Measurements from ENCODE around the gene PARVB.

PARVB gene

DNA sequence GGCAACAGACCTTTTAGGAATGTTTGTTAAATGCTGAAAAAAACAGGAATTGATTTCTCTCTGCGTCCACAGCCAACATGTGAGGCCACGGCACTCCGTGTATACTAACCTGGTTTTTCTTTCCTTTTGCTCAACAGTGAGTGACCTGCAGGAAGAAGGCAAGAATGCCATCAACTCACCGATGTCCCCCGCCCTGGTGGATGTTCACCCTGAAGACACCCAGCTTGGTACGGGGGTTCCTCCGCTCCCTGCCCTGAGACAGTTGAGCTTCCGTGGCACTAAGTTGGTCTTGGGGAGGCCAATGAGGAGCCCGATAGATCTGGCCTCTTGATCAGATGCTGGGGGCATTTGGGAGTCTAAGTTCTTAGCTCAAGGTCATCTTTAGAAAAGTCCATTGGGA is 69.7 kb downstream of the PARVB start:
- Histone ChIP-seq H3K27me3 (ENCODE audit: control insufficient read depth in 2 of 2, insufficient read depth in 2 of 2, low read length in 2 of 2) (no peaks in the 10 kb centered on the region), H3K36me3 (ENCODE audit: control insufficient read depth in 2 of 2, insufficient read depth in 2 of 2, low read length in 2 of 2) (peaks cover 0 to 2% of the 10 kb centered on the region in 2 donors), H3K4me1 (ENCODE audit: control insufficient read depth in 2 of 2, insufficient read depth in 2 of 2, low read length in 2 of 2) (no peaks in the 10 kb centered on the region)

DNA sequence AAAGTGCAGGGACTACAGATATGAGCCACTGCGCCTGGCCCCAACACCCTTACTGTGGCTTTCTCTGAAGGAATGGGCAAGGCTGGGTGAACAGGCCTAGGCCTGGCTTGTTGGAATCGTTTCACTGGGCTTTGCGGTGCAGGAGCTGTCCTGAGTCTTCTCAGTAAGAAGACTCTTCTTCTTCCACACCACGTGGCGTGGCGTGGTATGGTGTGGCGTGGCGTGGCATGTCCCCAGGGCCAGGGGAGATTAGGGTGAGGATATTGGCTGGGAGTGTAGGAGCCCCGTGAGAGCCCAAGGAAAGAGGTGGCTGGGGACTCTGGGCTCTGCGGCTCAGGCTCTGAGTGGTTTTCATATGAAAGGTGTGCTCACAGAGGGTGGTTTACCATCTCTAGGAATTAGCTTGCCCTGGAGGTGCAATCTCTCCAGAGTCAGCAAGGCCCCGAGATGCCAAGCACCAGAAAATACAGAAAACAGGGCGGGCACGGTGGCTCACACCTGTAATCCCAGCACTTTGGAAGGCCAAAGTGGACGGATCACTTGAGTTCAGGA is 70.7 kb downstream of the PARVB start:
- Histone ChIP-seq H3K9ac (ENCODE audit: low read depth in 1 of 2, low read length in 2 of 2) (no peak overlapping the region), H3K36me3 (ENCODE audit: control insufficient read depth in 2 of 2, insufficient read depth in 2 of 2, low read length in 2 of 2) (peaks cover 0 to 2% of the 10 kb centered on the region in 2 donors), H3K4me3 (ENCODE audit: low read length in 2 of 2) (no peak overlapping the region), H3K27me3 (ENCODE audit: control insufficient read depth in 2 of 2, insufficient read depth in 2 of 2, low read length in 2 of 2) (no peaks in the 10 kb centered on the region), H3K4me1 (ENCODE audit: control insufficient read depth in 2 of 2, insufficient read depth in 2 of 2, low read length in 2 of 2) (no peaks in the 10 kb centered on the region), H3K27ac (ENCODE audit: low read depth in 2 of 2, low read length in 2 of 2) (no peak overlapping the region), H3K9me3 (ENCODE audit: control insufficient read depth in 2 of 2, low read length in 2 of 2) (no peaks in the 10 kb centered on the region)

More for the DNA sequence above, 69.7 kb downstream of the PARVB start:
- Histone ChIP-seq H3K4me3 (ENCODE audit: low read length in 2 of 2) (no peak overlapping the region), H3K9me3 (ENCODE audit: control insufficient read depth in 2 of 2, low read length in 2 of 2) (no peaks in the 10 kb centered on the region), H3K27ac (ENCODE audit: low read depth in 2 of 2, low read length in 2 of 2) (no peak overlapping the region), H3K9ac (ENCODE audit: low read depth in 1 of 2, low read length in 2 of 2) (no peak overlapping the region)

- H3K4me3 ChIP-seq (ENCODE audit: low read length in 2 of 2) = no peak overlapping the region
These were observed 72.6 kb downstream of the PARVB start for GRCh38 chr22:44096736-44097135.

GRCh38 chr22:44097263-44098020 is 73.3 kb downstream of the PARVB start:
- H3K4me3 ChIP-seq (ENCODE audit: low read length in 2 of 2) = no peak overlapping the region
- peaks cover 0 to 2% of the 10 kb centered on the region in 2 donors for H3K36me3 ChIP-seq (ENCODE audit: control insufficient read depth in 2 of 2, insufficient read depth in 2 of 2, low read length in 2 of 2)
- no peak overlapping the region for H3K9ac ChIP-seq (ENCODE audit: low read depth in 1 of 2, low read length in 2 of 2)
- H3K4me1 ChIP-seq (ENCODE audit: control insufficient read depth in 2 of 2, insufficient read depth in 2 of 2, low read length in 2 of 2) = no peaks in the 10 kb centered on the region
- no peak overlapping the region for H3K27ac ChIP-seq (ENCODE audit: low read depth in 2 of 2, low read length in 2 of 2)
- H3K27me3 ChIP-seq (ENCODE audit: control insufficient read depth in 2 of 2, insufficient read depth in 2 of 2, low read length in 2 of 2) = no peaks in the 10 kb centered on the region
- H3K9me3 ChIP-seq (ENCODE audit: control insufficient read depth in 2 of 2, low read length in 2 of 2) = no peaks in the 10 kb centered on the region

More at GRCh38 chr22:44096736-44097135, 72.6 kb downstream of the PARVB start:
- Histone ChIP-seq H3K27me3 (ENCODE audit: control insufficient read depth in 2 of 2, insufficient read depth in 2 of 2, low read length in 2 of 2) (no peaks in the 10 kb centered on the region), H3K9ac (ENCODE audit: low read depth in 1 of 2, low read length in 2 of 2) (no peak overlapping the region), H3K27ac (ENCODE audit: low read depth in 2 of 2, low read length in 2 of 2) (no peak overlapping the region), H3K36me3 (ENCODE audit: control insufficient read depth in 2 of 2, insufficient read depth in 2 of 2, low read length in 2 of 2) (peaks cover 0 to 2% of the 10 kb centered on the region in 2 donors), H3K4me1 (ENCODE audit: control insufficient read depth in 2 of 2, insufficient read depth in 2 of 2, low read length in 2 of 2) (no peaks in the 10 kb centered on the region), H3K9me3 (ENCODE audit: control insufficient read depth in 2 of 2, low read length in 2 of 2) (no peaks in the 10 kb centered on the region)

DNA sequence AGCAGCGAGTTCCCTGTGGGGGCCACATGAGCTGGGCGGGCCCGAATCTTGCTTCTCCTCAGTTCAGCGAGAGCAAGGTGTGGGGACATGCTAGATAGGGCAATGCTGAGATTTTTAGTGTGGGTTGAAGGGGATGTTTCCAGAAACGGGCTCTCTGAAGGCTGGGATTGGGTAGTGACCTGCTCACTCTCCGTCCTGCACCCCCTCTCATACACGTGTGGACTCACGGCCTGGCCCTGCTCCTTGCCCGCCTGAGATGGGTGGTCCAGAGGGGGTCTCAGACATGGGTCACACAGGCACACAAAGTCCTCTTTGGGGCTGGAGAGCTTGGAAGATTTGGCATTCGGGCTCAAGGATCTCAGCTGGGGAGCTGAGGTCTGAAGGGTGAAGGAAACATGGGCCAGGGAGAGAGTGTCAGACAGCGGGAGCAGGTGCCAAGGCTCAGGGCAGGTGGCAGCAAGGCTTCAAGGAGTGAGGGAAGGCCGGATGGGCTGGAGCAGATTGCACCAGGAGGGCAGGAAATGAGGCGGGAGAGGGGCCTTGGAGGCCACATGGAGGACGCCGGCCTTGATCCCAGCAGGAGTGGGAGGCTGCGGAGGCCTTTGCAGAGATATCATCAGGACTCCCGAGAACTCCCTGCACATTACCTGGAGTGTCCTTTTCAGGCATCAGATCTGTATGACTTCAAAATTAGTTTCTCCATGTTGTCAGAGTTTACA is 74.1 kb downstream of the PARVB start:
- Histone ChIP-seq H3K27ac (ENCODE audit: low read depth in 2 of 2, low read length in 2 of 2) (no peak overlapping the region), H3K36me3 (ENCODE audit: control insufficient read depth in 2 of 2, insufficient read depth in 2 of 2, low read length in 2 of 2) (peaks cover 0 to 2% of the 10 kb centered on the region in 2 donors), H3K9me3 (ENCODE audit: control insufficient read depth in 2 of 2, low read length in 2 of 2) (no peaks in the 10 kb centered on the region), H3K9ac (ENCODE audit: low read depth in 1 of 2, low read length in 2 of 2) (no peak overlapping the region), H3K27me3 (ENCODE audit: control insufficient read depth in 2 of 2, insufficient read depth in 2 of 2, low read length in 2 of 2) (no peaks in the 10 kb centered on the region), H3K4me1 (ENCODE audit: control insufficient read depth in 2 of 2, insufficient read depth in 2 of 2, low read length in 2 of 2) (no peaks in the 10 kb centered on the region), H3K4me3 (ENCODE audit: low read length in 2 of 2) (no peak overlapping the region)

DNA sequence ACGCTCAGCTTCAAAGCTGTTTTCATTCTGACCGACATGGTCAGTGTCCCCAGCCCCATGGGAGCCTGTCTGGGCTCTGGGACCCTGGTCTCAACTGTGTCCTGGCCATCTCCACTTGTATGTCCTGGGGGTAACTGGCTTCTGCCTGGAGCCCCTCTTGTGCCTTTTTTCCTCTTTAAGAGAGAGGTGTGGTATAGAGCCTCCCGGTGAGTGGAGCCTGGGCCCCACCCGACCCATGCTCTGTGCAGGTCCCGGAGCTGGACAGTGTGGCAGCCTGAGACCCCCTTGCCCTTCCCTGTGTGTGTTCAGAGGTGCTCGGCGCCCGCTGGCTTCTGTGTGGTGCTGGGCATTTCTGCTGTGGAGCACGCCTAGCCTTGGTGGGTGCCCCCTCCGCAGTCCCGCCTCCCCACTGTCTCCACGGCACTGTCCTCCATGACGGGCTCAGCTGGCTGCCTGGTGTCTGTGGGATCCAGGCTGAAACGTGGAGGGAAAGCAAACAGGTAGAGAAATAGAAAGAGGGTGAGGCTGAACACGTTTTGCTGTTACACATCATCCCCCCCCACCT is 74.9 kb downstream of the PARVB start:
- H3K36me3 ChIP-seq (ENCODE audit: control insufficient read depth in 2 of 2, insufficient read depth in 2 of 2, low read length in 2 of 2) = peaks cover 0 to 2% of the 10 kb centered on the region in 2 donors
- no peaks in the 10 kb centered on the region for H3K9me3 ChIP-seq (ENCODE audit: control insufficient read depth in 2 of 2, low read length in 2 of 2)
- no peak overlapping the region for H3K27ac ChIP-seq (ENCODE audit: low read depth in 2 of 2, low read length in 2 of 2)
- no peak overlapping the region for H3K9ac ChIP-seq (ENCODE audit: low read depth in 1 of 2, low read length in 2 of 2)
- no peak overlapping the region for H3K4me3 ChIP-seq (ENCODE audit: low read length in 2 of 2)
- H3K4me1 ChIP-seq (ENCODE audit: control insufficient read depth in 2 of 2, insufficient read depth in 2 of 2, low read length in 2 of 2) = no peaks in the 10 kb centered on the region
- H3K27me3 ChIP-seq (ENCODE audit: control insufficient read depth in 2 of 2, insufficient read depth in 2 of 2, low read length in 2 of 2) = no peaks in the 10 kb centered on the region

DNA sequence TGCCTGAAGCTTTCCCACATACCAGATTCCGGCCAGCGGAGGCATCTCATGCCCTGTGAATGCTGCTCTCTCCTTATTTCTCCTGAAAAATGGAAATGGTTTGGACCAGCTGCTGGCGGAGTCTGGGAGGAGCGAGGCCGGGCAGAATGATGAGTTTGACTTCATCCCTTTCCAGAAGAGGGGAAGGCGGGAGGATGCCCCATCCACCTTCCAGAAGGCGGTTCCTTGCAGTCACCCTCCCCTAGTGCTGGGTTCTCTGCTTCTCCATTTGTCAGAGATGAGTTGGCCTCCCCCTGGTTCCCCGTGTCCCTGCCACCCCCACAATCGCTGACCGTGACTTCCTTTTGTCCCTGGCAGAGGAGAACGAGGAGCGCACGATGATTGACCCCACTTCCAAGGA is 75.6 kb downstream of the PARVB start:
- peaks cover 0 to 2% of the 10 kb centered on the region in 2 donors for H3K36me3 ChIP-seq (ENCODE audit: control insufficient read depth in 2 of 2, insufficient read depth in 2 of 2, low read length in 2 of 2)
- H3K4me1 ChIP-seq (ENCODE audit: control insufficient read depth in 2 of 2, insufficient read depth in 2 of 2, low read length in 2 of 2) = no peaks in the 10 kb centered on the region
- H3K4me3 ChIP-seq (ENCODE audit: low read length in 2 of 2) = no peak overlapping the region
- H3K27me3 ChIP-seq (ENCODE audit: control insufficient read depth in 2 of 2, insufficient read depth in 2 of 2, low read length in 2 of 2) = no peaks in the 10 kb centered on the region
- no peaks in the 10 kb centered on the region for H3K9me3 ChIP-seq (ENCODE audit: control insufficient read depth in 2 of 2, low read length in 2 of 2)
- no peak overlapping the region for H3K9ac ChIP-seq (ENCODE audit: low read depth in 1 of 2, low read length in 2 of 2)
- no peak overlapping the region for H3K27ac ChIP-seq (ENCODE audit: low read depth in 2 of 2, low read length in 2 of 2)

DNA sequence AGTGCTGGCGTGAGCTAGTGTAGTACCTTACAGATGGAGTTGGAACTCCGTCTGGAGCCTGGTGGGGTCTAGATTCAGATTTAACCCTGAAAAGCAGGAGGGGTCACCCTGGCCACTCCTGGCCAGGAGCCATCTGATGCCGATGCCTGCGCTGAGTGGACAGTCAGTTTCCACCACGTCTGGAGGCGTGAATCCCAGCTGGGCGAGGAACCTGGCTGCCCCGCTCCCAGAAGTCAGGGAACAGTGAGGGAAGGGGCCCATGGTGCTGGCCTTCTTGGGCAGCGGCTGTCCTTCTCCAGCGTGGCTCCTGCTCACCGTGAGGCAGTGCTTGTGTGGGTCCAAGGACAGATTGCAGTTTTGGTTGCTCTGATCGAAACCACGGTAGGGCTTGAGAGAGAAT is 76.3 kb downstream of the PARVB start:
- Histone ChIP-seq H3K27me3 (ENCODE audit: control insufficient read depth in 2 of 2, insufficient read depth in 2 of 2, low read length in 2 of 2) (no peaks in the 10 kb centered on the region), H3K36me3 (ENCODE audit: control insufficient read depth in 2 of 2, insufficient read depth in 2 of 2, low read length in 2 of 2) (peaks cover 0 to 2% of the 10 kb centered on the region in 2 donors), H3K9me3 (ENCODE audit: control insufficient read depth in 2 of 2, low read length in 2 of 2) (no peaks in the 10 kb centered on the region), H3K9ac (ENCODE audit: low read depth in 1 of 2, low read length in 2 of 2) (no peak overlapping the region), H3K27ac (ENCODE audit: low read depth in 2 of 2, low read length in 2 of 2) (no peak overlapping the region), H3K4me3 (ENCODE audit: low read length in 2 of 2) (no peak overlapping the region), H3K4me1 (ENCODE audit: control insufficient read depth in 2 of 2, insufficient read depth in 2 of 2, low read length in 2 of 2) (no peaks in the 10 kb centered on the region)

GRCh38 chr22:44102121-44102520 is 78.0 kb downstream of the PARVB start:
- Histone ChIP-seq H3K36me3 (ENCODE audit: control insufficient read depth in 2 of 2, insufficient read depth in 2 of 2, low read length in 2 of 2) (no peaks in the 10 kb centered on the region), H3K4me3 (ENCODE audit: low read length in 2 of 2) (no peak overlapping the region), H3K4me1 (ENCODE audit: control insufficient read depth in 2 of 2, insufficient read depth in 2 of 2, low read length in 2 of 2) (no peaks in the 10 kb centered on the region), H3K27me3 (ENCODE audit: control insufficient read depth in 2 of 2, insufficient read depth in 2 of 2, low read length in 2 of 2) (no peaks in the 10 kb centered on the region), H3K9me3 (ENCODE audit: control insufficient read depth in 2 of 2, low read length in 2 of 2) (no peaks in the 10 kb centered on the region), H3K9ac (ENCODE audit: low read depth in 1 of 2, low read length in 2 of 2) (no peak overlapping the region), H3K27ac (ENCODE audit: low read depth in 2 of 2, low read length in 2 of 2) (no peak overlapping the region)

DNA sequence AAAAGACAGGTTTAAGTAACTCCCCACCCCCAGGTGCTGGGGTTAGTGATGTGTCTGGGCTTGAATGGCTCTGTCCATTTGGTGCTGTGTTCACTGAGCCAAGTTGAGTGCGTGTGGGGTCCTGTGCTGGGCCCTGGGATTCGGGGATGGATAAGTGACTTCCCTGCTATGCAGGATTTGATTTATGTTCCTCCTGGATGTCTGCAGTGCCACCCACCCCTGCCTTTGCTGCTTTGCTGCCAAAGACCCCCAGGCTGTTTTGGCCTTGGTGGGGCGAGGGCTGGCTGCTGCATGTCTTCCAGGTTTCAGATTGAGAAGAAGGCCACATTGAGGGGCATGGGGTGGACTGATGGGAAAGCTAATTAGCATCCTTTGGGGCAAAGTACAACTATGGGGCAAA is 78.8 kb downstream of the PARVB start:
- H3K36me3 ChIP-seq (ENCODE audit: control insufficient read depth in 2 of 2, insufficient read depth in 2 of 2, low read length in 2 of 2) = no peaks in the 10 kb centered on the region
- H3K27me3 ChIP-seq (ENCODE audit: control insufficient read depth in 2 of 2, insufficient read depth in 2 of 2, low read length in 2 of 2) = no peaks in the 10 kb centered on the region
- no peak overlapping the region for H3K4me3 ChIP-seq (ENCODE audit: low read length in 2 of 2)
- no peaks in the 10 kb centered on the region for H3K9me3 ChIP-seq (ENCODE audit: control insufficient read depth in 2 of 2, low read length in 2 of 2)
- H3K4me1 ChIP-seq (ENCODE audit: control insufficient read depth in 2 of 2, insufficient read depth in 2 of 2, low read length in 2 of 2) = no peaks in the 10 kb centered on the region
- H3K27ac ChIP-seq (ENCODE audit: low read depth in 2 of 2, low read length in 2 of 2) = no peak overlapping the region
- H3K9ac ChIP-seq (ENCODE audit: low read depth in 1 of 2, low read length in 2 of 2) = no peak overlapping the region

All from mucosa of rectum (tissue), 2 donors.